ENCODE data around the gene EPS8L2.

The EPS8L2 gene

GRCh38 chr11:693887-694562 lies 12.0 kb upstream of the EPS8L2 start:
- H3K36me3 Mint-ChIP-seq (ENCODE audit: low read depth) = peaks cover 18% of the 10 kb centered on the region
- no peaks in the 10 kb centered on the region for H3K27me3 Mint-ChIP-seq (ENCODE audit: low read depth)
- H3K9me3 Mint-ChIP-seq = no peaks in the 10 kb centered on the region
- DNase-seq (ENCODE audit: low spot score) = no peak
- H3K4me3 Mint-ChIP-seq = peak overlapping the region; percentile 86
- H3K27ac Mint-ChIP-seq = peak overlapping the region; percentile 96
- peaks cover 42% of the 10 kb centered on the region for H3K4me1 Mint-ChIP-seq (ENCODE audit: low read depth)

GRCh38 chr11:694563-695287 lies 11.3 kb upstream of the EPS8L2 start, which contains the start of gene DEAF1:
TSS of gene DEAF1 (minus strand) at chr11:695222. CDS start at chr11:695047, 175 bp downstream.
- Mint-ChIP-seq H3K27me3 (ENCODE audit: low read depth) (no peaks in the 10 kb centered on the region), H3K36me3 (ENCODE audit: low read depth) (peaks cover 15% of the 10 kb centered on the region), H3K4me1 (ENCODE audit: low read depth) (peaks cover 42% of the 10 kb centered on the region), H3K4me3 (peak within 1 kb of the TSS; percentile 86), H3K9me3 (no peaks in the 10 kb centered on the region), H3K27ac (peak within 1 kb of the TSS; percentile 94)
- peak; percentile 99 for DNase-seq (ENCODE audit: low spot score)

- Mint-ChIP-seq H3K36me3 (ENCODE audit: low read depth) (peaks cover 15% of the 10 kb centered on the region), H3K4me3 (peak overlapping the region; percentile 86), H3K27ac (peak overlapping the region; percentile 94), H3K9me3 (no peaks in the 10 kb centered on the region), H3K27me3 (ENCODE audit: low read depth) (no peaks in the 10 kb centered on the region), H3K4me1 (ENCODE audit: low read depth) (peaks cover 42% of the 10 kb centered on the region)
- DNase-seq (ENCODE audit: low spot score) = no peak
Observed at GRCh38 chr11:695288-695537, 10.8 kb upstream of the EPS8L2 start.

- Mint-ChIP-seq H3K4me1 (ENCODE audit: low read depth) (peaks cover 37% of the 10 kb centered on the region), H3K27me3 (ENCODE audit: low read depth) (no peaks in the 10 kb centered on the region), H3K27ac (peak within 1 kb of the TSS; percentile 94), H3K9me3 (no peaks in the 10 kb centered on the region), H3K36me3 (ENCODE audit: low read depth) (peaks cover 16% of the 10 kb centered on the region), H3K4me3 (peak within 1 kb of the TSS; percentile 86)
- DNase-seq (ENCODE audit: low spot score) = peak; percentile 98
Observed at GRCh38 chr11:695538-696248, 10.3 kb upstream of the EPS8L2 start, which contains the start of gene TMEM80. TSS of gene TMEM80 (plus strand) at chr11:695816. CDS start at chr11:695828, 12 bp downstream.

GRCh38 chr11:696955-697491 lies 9.0 kb upstream of the EPS8L2 start:
- Mint-ChIP-seq H3K36me3 (ENCODE audit: low read depth) (peaks cover 18% of the 10 kb centered on the region), H3K9me3 (no peaks in the 10 kb centered on the region), H3K4me1 (ENCODE audit: low read depth) (peaks cover 26% of the 10 kb centered on the region), H3K27me3 (ENCODE audit: low read depth) (no peaks in the 10 kb centered on the region), H3K4me3 (peak overlapping the region; percentile 86), H3K27ac (peak overlapping the region; percentile 67)
- no peak for DNase-seq (ENCODE audit: low spot score)

- DNase-seq (ENCODE audit: low spot score) = no peak
- Mint-ChIP-seq H3K27ac (peak overlapping the region; percentile 57), H3K27me3 (ENCODE audit: low read depth) (no peaks in the 10 kb centered on the region), H3K36me3 (ENCODE audit: low read depth) (peaks cover 17% of the 10 kb centered on the region), H3K4me1 (ENCODE audit: low read depth) (peaks cover 22% of the 10 kb centered on the region), H3K9me3 (no peaks in the 10 kb centered on the region), H3K4me3 (peak overlapping the region; percentile 86)
Observed at GRCh38 chr11:697811-698311, 8.2 kb upstream of the EPS8L2 start.

- no peak for DNase-seq (ENCODE audit: low spot score)
- H3K4me3 Mint-ChIP-seq = no peak overlapping the region
- peaks cover 15% of the 10 kb centered on the region for H3K4me1 Mint-ChIP-seq (ENCODE audit: low read depth)
- H3K27me3 Mint-ChIP-seq (ENCODE audit: low read depth) = no peaks in the 10 kb centered on the region
- peaks cover 13% of the 10 kb centered on the region for H3K36me3 Mint-ChIP-seq (ENCODE audit: low read depth)
- H3K27ac Mint-ChIP-seq = no peak overlapping the region
- H3K9me3 Mint-ChIP-seq = no peaks in the 10 kb centered on the region
Observed at GRCh38 chr11:698493-699115, 7.4 kb upstream of the EPS8L2 start.

GRCh38 chr11:699116-699508 lies 6.9 kb upstream of the EPS8L2 start:
- Mint-ChIP-seq H3K9me3 (no peaks in the 10 kb centered on the region), H3K36me3 (ENCODE audit: low read depth) (peaks cover 14% of the 10 kb centered on the region), H3K27me3 (ENCODE audit: low read depth) (no peaks in the 10 kb centered on the region), H3K4me3 (no peak overlapping the region), H3K4me1 (ENCODE audit: low read depth) (peaks cover 14% of the 10 kb centered on the region), H3K27ac (no peak overlapping the region)
- no peak for DNase-seq (ENCODE audit: low spot score)

- Mint-ChIP-seq H3K4me1 (ENCODE audit: low read depth) (peaks cover 14% of the 10 kb centered on the region), H3K9me3 (no peaks in the 10 kb centered on the region), H3K4me3 (no peak overlapping the region), H3K27me3 (ENCODE audit: low read depth) (no peaks in the 10 kb centered on the region), H3K27ac (no peak overlapping the region), H3K36me3 (ENCODE audit: low read depth) (peaks cover 14% of the 10 kb centered on the region)
- DNase-seq (ENCODE audit: low spot score) = no peak
Observed at GRCh38 chr11:699753-700152, 6.3 kb upstream of the EPS8L2 start.

- H3K4me1 Mint-ChIP-seq (ENCODE audit: low read depth) = peaks cover 11% of the 10 kb centered on the region
- H3K9me3 Mint-ChIP-seq = no peaks in the 10 kb centered on the region
- H3K36me3 Mint-ChIP-seq (ENCODE audit: low read depth) = peaks cover 14% of the 10 kb centered on the region
- no peak overlapping the region for H3K4me3 Mint-ChIP-seq
- peaks cover 5% of the 10 kb centered on the region for H3K27me3 Mint-ChIP-seq (ENCODE audit: low read depth)
- no peak for DNase-seq (ENCODE audit: low spot score)
- H3K27ac Mint-ChIP-seq = no peak overlapping the region
Observed at GRCh38 chr11:701741-702461, 4.1 kb upstream of the EPS8L2 start.

GRCh38 chr11:702462-703461 lies 3.3 kb upstream of the EPS8L2 start:
- Mint-ChIP-seq H3K36me3 (ENCODE audit: low read depth) (peaks cover 14% of the 10 kb centered on the region), H3K27me3 (ENCODE audit: low read depth) (peaks cover 12% of the 10 kb centered on the region), H3K4me3 (no peak overlapping the region), H3K4me1 (ENCODE audit: low read depth) (peaks cover 5% of the 10 kb centered on the region), H3K27ac (no peak overlapping the region), H3K9me3 (no peaks in the 10 kb centered on the region)
- DNase-seq (ENCODE audit: low spot score) = no peak

- Mint-ChIP-seq H3K9me3 (no peaks in the 10 kb centered on the region), H3K27ac (no peak overlapping the region), H3K4me1 (ENCODE audit: low read depth) (no peaks in the 10 kb centered on the region), H3K27me3 (ENCODE audit: low read depth) (peaks cover 14% of the 10 kb centered on the region), H3K4me3 (no peak overlapping the region), H3K36me3 (ENCODE audit: low read depth) (peaks cover 10% of the 10 kb centered on the region)
- no peak for DNase-seq (ENCODE audit: low spot score)
Observed at GRCh38 chr11:703506-703905, 2.5 kb upstream of the EPS8L2 start.

All from T-helper 2 cell treated with Interferon-gamma antibody and Interleukin-4, amounts not matched to agents 5 μg/mL and 100 μg/mL, for 36 hours (primary cell).